Hepatocyte (in vitro differentiated cells): ENCODE measurements around the gene KBTBD2. TPM values are rescaled to one million over a fixed set of nuclear protein-coding genes. Genes with fewer than 3 reads are reported as not detected.
A peak's percentile ranks its signal among the peaks of the same experiment; 100 is the strongest.

Experiments
- DNase-seq: peaks from one replicate; pipeline ENCODE4 v3.0.0-alpha.2; 2016; ENCODE audit warnings: low spot score
- H2AFZ ChIP-seq: fragments of 200-600 bp; sonication (generic); 2 replicates; pipeline ENCODE4 v1.6.0; 2016; ENCODE audit warnings: antibody characterized with exemption, mild to moderate bottlenecking
- H3K27ac ChIP-seq: fragments of 200-600 bp; sonication (generic); 2 replicates; pipeline ENCODE4 v1.5.1; 2016; ENCODE audit warnings: mild to moderate bottlenecking
- H3K27me3 ChIP-seq: fragments of 200-600 bp; sonication (generic); 2 replicates; pipeline ENCODE4 v1.6.1; 2016
- H3K36me3 ChIP-seq: fragments of 200-600 bp; sonication (generic); replicated peaks from 2 replicates; pipeline ENCODE4 v1.5.1; 2016; ENCODE audit warnings: low read depth; ENCODE audit not compliant: insufficient read depth
- H3K4me1 ChIP-seq: fragments of 200-600 bp; sonication (generic); 2 replicates; pipeline ENCODE4 v1.5.1; 2016; ENCODE audit warnings: mild to moderate bottlenecking, moderate library complexity; ENCODE audit not compliant: insufficient read depth
- H3K4me2 ChIP-seq: fragments of 200-600 bp; sonication (generic); 2 replicates; pipeline ENCODE4 v1.6.0; 2016
- H3K4me3 ChIP-seq: fragments of 200-600 bp; sonication (generic); 2 replicates; pipeline ENCODE4 v1.5.1; 2016; ENCODE audit warnings: mild to moderate bottlenecking
- H3K79me2 ChIP-seq: fragments of 200-600 bp; sonication (generic); 2 replicates; pipeline ENCODE4 v1.6.0; 2017; ENCODE audit warnings: mild to moderate bottlenecking
- H3K9me2 ChIP-seq: fragments of 200-600 bp; sonication (generic); replicated peaks from 2 replicates; pipeline ENCODE4 v1.6.0; 2017; ENCODE audit warnings: mild to moderate bottlenecking; ENCODE audit not compliant: insufficient read depth
- H3K9me3 ChIP-seq: fragments of 200-600 bp; sonication (generic); 2 replicates; pipeline ENCODE4 v1.5.1; 2016; ENCODE audit warnings: low read depth, mild to moderate bottlenecking
- H4K20me1 ChIP-seq: fragments of 200-600 bp; sonication (generic); 2 replicates; pipeline ENCODE4 v1.6.0; 2016; ENCODE audit warnings: mild to moderate bottlenecking; ENCODE audit not compliant: insufficient read depth, poor library complexity, severe bottlenecking
- EZH2 ChIP-seq: fragments of 200-600 bp; sonication (generic); IDR thresholded peaks from 2 replicates; pipeline ENCODE4 v1.6.1; 2016; ENCODE audit warnings: antibody characterized with exemption, mild to moderate bottlenecking, borderline replicate concordance
- EZH2phosphoT487 ChIP-seq: fragments of 200-600 bp; sonication (generic); IDR thresholded peaks from one replicate; pipeline ENCODE4 v1.6.1; 2018; ENCODE audit warnings: antibody characterized with exemption, mild to moderate bottlenecking, low read depth, moderate library complexity; ENCODE audit not compliant: unreplicated experiment, severe bottlenecking
- WGBS: methylation state at CpG from one replicate; pipeline ENCODE4 v1.1.6; 2016; ENCODE audit warnings: low lambda C conversion rate; ENCODE audit errors: missing lambda C conversion rate; 5-methylcytosine and 5-hydroxymethylcytosine counted together
- polyA plus RNA-seq: library from polyadenylated mRNA; unstranded; fragments of >200 nt; fragmentation: Nextera tagmentation; extraction: Ambion mirVana; gene quantifications from 2 replicates; pipeline ENCODE4 v1.2.1, GENCODE V29; 2016
- total RNA-seq: library from RNA; depleted of rRNA; stranded (reverse); fragments of >200 nt; gene quantifications from 2 replicates; pipeline ENCODE4 v1.2.3, GENCODE V29; 2014
- TF ChIP-seq, protein P1 (sequence below): fragments of 200-600 bp; sonication (generic); IDR thresholded peaks from 2 replicates; pipeline ENCODE4 v1.5.1; 2016; ENCODE audit warnings: antibody characterized with exemption, mild to moderate bottlenecking; ENCODE audit not compliant: poor library complexity

Gene KBTBD2
- total and polyA plus RNA-seq, 2 experiments from 2014 or later: 23.7 to 49.7 TPM

DNA sequence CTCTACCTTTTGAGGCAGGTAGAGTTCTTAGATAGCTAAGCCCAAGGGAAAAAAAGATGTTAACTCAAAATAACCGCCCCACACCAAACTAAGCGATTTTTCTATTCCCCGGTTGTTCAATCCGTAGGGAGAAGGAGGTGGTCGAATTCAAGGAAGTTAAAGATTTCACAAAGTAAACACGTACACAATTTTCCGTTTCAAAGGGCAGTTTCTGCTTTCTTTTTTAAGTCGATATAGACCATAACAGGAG is 842 bp downstream of the KBTBD2 start:
- peak overlapping the region; percentile 72 for H3K4me2 ChIP-seq
- no peak for DNase-seq
- peak overlapping the region; percentile 97 for H3K27ac ChIP-seq
- no peaks in the 10 kb centered on the region for H3K36me3 ChIP-seq
- H3K4me3 ChIP-seq: peak overlapping the region; percentile 51
- no peaks in the 10 kb centered on the region for H3K9me3 ChIP-seq
- peaks cover 46% of the 10 kb centered on the region for H3K79me2 ChIP-seq
- H4K20me1 ChIP-seq: peaks cover 42% of the 10 kb centered on the region
- no peaks in the 10 kb centered on the region for H3K27me3 ChIP-seq
- peaks cover 41% of the 10 kb centered on the region for H3K4me1 ChIP-seq
- TF ChIP-seq, protein P1, sequence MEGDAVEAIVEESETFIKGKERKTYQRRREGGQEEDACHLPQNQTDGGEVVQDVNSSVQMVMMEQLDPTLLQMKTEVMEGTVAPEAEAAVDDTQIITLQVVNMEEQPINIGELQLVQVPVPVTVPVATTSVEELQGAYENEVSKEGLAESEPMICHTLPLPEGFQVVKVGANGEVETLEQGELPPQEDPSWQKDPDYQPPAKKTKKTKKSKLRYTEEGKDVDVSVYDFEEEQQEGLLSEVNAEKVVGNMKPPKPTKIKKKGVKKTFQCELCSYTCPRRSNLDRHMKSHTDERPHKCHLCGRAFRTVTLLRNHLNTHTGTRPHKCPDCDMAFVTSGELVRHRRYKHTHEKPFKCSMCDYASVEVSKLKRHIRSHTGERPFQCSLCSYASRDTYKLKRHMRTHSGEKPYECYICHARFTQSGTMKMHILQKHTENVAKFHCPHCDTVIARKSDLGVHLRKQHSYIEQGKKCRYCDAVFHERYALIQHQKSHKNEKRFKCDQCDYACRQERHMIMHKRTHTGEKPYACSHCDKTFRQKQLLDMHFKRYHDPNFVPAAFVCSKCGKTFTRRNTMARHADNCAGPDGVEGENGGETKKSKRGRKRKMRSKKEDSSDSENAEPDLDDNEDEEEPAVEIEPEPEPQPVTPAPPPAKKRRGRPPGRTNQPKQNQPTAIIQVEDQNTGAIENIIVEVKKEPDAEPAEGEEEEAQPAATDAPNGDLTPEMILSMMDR: no peak
- TF ChIP-seq EZH2phosphoT487 (no peak), EZH2 (no peak)
- H2AFZ ChIP-seq: peak overlapping the region; percentile 21
- H3K9me2 ChIP-seq: no peaks in the 10 kb centered on the region
- WGBS: under 1% methylated on average over 8 of the region's 8 CpGs

DNA sequence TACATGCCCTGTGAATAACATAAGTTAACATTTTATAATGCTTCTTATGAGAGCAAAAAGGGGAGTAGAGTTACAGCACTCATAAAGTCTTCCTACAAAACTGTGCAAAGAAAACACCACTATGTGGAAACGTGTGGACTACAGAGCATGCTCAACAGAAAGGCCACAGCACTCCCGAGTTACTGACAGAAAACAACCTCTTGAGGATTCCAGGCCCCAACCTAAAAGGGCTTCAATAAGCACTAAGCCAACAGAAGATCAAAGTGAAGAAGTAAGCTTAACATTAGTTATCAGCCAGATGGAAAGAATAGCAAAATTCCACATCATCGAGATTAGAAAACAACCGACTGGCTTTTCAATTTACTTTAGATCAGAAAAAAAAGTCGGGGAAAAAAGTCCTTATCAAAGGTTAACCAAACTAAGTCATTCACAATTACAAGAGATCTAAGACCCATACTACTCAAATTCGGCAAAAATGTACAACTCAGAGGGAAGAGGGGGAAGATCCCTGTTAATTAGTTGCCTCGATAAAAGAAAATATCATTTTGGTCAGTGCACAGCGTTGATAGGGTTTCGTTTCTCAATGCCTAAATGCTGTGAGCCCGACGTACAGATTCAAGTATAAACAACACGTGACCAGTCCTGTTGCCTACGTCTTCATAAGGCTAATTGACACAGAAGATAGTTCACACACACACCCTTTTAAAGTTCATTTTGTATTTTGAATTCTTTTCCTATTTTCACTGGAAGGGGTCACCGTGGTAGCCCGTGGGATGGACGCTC is 1.4 kb downstream of the KBTBD2 start:
- H3K36me3 ChIP-seq: no peaks in the 10 kb centered on the region
- peak overlapping the region; percentile 21 for H2AFZ ChIP-seq
- no peaks in the 10 kb centered on the region for H3K9me2 ChIP-seq
- H3K4me3 ChIP-seq: peak overlapping the region; percentile 51
- peaks cover 52% of the 10 kb centered on the region for H3K79me2 ChIP-seq
- H3K27me3 ChIP-seq: no peaks in the 10 kb centered on the region
- peaks cover 41% of the 10 kb centered on the region for H3K4me1 ChIP-seq
- H3K27ac ChIP-seq: peak overlapping the region; percentile 97
- TF ChIP-seq, protein P1: no peak
- TF ChIP-seq EZH2phosphoT487: no peak
- no peak for TF ChIP-seq EZH2
- H3K4me2 ChIP-seq: peak overlapping the region; percentile 72
- peak; percentile 70 for DNase-seq
- WGBS: under 1% methylated on average over 16 of the region's 16 CpGs
- H4K20me1 ChIP-seq: peaks cover 47% of the 10 kb centered on the region
- no peaks in the 10 kb centered on the region for H3K9me3 ChIP-seq

DNA sequence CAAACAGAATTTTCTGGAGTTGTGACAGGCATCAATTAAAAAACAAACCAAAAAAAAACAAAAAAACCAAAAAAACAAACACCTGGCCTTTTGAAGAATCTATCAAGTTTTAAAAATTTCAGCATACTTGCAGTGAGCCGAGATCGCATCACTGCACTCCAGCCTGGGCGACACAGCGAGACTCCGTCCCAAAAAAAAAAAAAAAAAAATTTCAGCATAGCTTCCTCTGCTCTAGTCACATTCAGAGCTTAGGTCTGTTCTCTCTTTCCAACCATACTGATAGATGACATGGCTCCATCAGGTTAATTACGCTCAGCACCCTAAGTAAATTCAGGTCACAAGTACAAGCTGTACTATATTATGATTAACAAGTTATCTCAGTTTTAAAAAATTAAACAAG is 3.1 kb downstream of the KBTBD2 start:
- H3K27me3 ChIP-seq: no peaks in the 10 kb centered on the region
- H3K9me2 ChIP-seq: no peaks in the 10 kb centered on the region
- peak overlapping the region; percentile 97 for H3K27ac ChIP-seq
- DNase-seq: no peak
- H2AFZ ChIP-seq: no peak overlapping the region
- WGBS: 91% methylated on average over 6 of the region's 6 CpGs
- H3K36me3 ChIP-seq: no peaks in the 10 kb centered on the region
- TF ChIP-seq EZH2 (no peak), EZH2phosphoT487 (no peak)
- TF ChIP-seq, protein P1: no peak
- peak overlapping the region; percentile 72 for H3K4me2 ChIP-seq
- H3K9me3 ChIP-seq: no peaks in the 10 kb centered on the region
- peaks cover 68% of the 10 kb centered on the region for H3K79me2 ChIP-seq
- H3K4me3 ChIP-seq: no peak overlapping the region
- H3K4me1 ChIP-seq: peaks cover 39% of the 10 kb centered on the region
- H4K20me1 ChIP-seq: peaks cover 64% of the 10 kb centered on the region
